Thyroid gland (tissue), 4 donors: ENCODE measurements around the gene IL25.

Experiments used
- POLR2A ChIP-seq, 2 donors: fragments of 450-650 bp; IDR thresholded peaks; one replicate each; pipeline ENCODE4 v1.6.1; 2017; ENCODE audit warnings: antibody characterized with exemption in 2 of 2, mild to moderate bottlenecking in 2 of 2, moderate library complexity in 1 of 2
- TF ChIP-seq, protein P1 (sequence below), 6 experiments: fragments of 200-600 bp in 3 of 6; fragments of 450-650 bp in 3 of 6; sonication (generic) in 3 of 6; IDR thresholded peaks; one replicate each; pipeline ENCODE4 v1.5.1; 2016 to 2019; ENCODE audit warnings: antibody characterized with exemption in 6 of 6, mild to moderate bottlenecking in 2 of 6, inconsistent platforms in 1 of 6, moderate library complexity in 1 of 6

- TF ChIP-seq, protein P1, sequence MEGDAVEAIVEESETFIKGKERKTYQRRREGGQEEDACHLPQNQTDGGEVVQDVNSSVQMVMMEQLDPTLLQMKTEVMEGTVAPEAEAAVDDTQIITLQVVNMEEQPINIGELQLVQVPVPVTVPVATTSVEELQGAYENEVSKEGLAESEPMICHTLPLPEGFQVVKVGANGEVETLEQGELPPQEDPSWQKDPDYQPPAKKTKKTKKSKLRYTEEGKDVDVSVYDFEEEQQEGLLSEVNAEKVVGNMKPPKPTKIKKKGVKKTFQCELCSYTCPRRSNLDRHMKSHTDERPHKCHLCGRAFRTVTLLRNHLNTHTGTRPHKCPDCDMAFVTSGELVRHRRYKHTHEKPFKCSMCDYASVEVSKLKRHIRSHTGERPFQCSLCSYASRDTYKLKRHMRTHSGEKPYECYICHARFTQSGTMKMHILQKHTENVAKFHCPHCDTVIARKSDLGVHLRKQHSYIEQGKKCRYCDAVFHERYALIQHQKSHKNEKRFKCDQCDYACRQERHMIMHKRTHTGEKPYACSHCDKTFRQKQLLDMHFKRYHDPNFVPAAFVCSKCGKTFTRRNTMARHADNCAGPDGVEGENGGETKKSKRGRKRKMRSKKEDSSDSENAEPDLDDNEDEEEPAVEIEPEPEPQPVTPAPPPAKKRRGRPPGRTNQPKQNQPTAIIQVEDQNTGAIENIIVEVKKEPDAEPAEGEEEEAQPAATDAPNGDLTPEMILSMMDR (IDR thresholded peaks at IDR 0.05): no peak
- no peak for TF ChIP-seq POLR2A (IDR thresholded peaks at IDR 0.05)
These were observed 27.0 kb downstream of the IL25 start for GRCh38 chr14:23399591-23399990.
